HG03378 (cell line): ENCODE measurements around the gene TBC1D2.
A peak's percentile ranks its signal among the peaks of the same experiment; 100 is the strongest.

Experiments
- ATAC-seq: cut with Tn5 transposase; IDR thresholded peaks from one replicate; pipeline ENCODE4 v1.9.1; 2021; ENCODE audit warnings: mild to moderate bottlenecking, moderate library complexity; ENCODE audit not compliant: unreplicated experiment

TBC1D2 gene

DNA sequence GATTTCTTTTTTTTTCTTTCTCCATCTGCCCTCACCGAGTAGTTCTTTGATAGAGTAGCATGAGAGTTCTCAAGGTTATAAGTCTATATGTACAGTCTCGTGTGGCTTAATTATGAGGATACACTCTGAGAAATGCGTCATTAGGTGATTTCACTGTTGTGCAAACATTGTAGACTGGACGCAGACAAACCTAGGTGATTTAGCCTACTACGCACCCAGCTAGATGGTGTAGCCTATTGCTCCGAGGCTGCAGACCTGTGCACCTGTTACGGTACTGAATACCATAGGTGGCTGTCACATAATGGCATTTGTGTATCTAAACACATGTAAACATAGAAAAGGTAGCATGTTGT lies 36.1 kb downstream of the TBC1D2 start:
- no peak for ATAC-seq

DNA sequence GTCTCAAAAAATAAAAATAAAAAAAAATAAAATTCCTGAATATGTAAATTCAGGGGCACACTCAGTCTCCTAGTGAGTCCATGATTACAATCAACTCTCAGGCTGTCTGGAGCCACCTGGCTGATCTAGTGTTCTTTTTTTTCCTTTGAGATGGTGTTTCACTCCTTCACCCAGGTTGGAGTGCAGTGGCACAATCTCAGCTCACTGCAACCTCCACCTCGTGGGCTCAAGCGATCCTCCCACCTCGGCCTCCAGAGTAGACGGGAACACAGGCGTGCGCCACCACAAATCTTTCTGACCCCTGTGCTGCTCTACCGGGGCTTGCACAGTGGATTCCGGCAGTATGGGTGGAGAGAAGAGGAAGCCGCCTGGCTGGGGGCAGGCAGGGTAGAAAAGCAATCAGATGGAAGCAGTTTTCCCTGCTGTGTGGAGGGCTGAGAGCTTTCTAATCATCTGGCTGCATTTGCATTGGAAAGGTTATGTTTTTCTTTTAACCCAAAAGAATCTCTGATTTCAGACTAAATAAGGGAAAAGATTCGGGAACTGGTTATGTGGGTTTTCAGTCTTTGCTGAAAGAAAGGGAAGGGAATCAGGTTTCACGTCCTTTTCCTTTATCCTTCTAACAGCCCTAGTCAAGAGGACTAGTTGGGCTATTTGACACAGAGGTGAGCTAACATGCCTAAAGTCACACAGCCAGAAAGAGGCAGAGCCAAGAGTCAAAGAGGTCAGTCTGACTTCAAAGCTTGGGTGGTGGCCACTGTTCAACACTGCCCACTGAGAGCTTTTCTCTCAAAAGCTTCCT lies 36.7 kb downstream of the TBC1D2 start:
- ATAC-seq = no peak

DNA sequence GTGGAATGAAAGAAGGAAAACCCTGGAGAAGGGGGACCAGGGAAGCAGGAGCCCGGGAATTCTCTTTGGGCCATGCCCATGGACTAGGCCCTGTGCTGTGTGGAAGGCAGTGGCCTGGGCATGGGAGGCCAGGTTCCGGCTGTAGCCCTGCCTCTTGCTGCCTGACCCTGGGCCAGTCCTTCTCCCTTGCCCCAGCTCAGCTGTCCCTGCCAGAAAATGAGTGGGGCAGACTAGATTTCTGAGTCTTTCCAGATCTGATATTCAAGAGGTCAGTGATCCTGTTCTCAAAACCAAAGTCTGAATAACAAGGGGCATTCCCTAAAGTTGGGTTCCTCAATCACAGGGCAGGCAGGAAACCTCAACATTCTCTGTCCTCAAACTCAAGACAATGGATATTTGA lies 38.2 kb downstream of the TBC1D2 start:
- ATAC-seq = no peak

DNA sequence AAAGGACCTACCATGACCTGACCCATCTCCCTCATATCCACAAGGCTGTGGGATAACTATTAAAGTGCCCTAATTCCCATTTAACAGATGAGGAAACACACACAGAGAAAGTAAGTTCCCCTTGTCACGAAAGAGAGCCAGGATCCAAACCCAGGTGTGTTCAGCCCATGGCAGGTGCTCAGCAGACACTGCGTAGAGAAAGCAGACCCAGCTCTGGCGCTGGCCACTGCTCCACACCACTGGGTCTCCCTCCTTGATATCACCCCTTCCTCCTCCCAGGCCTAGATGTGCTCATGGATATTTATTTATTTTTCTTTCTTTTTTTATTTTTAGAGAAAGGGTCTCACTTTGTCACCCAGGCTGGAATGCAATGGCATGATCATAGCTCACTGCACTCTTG lies 39.1 kb downstream of the TBC1D2 start:
- ATAC-seq = no peak

DNA sequence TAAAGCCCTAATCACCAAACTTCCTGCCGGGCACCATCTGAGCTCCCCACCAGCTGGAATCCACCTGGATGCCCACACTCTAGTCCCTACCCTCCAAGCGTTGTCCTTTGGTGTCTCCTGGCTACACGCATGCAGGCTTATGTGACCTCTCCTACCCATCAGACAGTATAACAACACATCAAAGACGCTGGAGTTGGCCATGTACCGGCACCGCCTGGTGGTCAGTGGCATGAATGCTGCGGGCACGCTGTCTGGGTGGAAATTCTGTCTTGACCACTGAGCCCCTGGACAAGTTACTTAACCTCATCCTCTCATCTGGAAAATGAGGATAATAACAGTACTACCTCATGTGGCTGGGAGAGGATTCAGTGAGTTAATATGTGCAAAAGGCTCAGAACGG lies 39.6 kb downstream of the TBC1D2 start:
- ATAC-seq = no peak

DNA sequence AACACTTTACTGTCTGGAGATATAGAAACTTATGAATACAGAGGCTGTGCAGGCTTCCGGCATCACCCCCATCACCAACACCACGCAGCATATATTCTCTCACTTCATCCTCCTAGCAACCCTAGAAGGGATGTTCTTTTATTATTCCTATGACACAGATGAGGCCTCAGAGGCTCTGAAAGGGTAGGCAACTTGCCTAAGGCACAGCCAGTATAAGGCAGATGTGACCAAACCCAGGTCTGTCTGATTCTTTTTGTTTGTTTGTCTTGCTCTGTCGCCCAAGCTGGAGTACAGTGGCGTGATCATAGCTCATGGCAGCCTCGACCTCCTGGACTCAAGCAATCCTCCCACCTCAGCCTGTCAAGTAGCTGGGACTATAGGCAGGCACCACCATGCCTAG lies 40.2 kb downstream of the TBC1D2 start:
- ATAC-seq = no peak

DNA sequence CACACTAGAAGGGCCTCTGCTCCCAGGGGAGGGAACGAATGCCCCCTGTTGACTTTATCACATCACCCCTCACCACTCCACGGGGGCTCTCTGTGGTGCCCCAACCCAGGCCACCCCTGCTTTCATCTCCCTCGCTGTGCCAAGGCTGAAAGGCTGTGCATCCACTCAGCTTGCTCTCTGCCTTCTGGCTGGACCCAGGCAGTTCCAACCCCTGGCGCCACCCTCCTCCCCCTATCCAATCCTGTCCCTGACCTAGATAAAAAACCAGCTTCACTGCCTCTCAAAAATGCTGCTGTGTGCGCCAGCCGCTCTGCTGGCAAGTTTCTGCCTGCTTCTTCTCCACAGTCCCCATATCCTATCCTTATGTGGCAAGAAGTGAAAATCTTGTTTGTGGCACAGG lies 40.6 kb downstream of the TBC1D2 start:
- ATAC-seq = no peak

DNA sequence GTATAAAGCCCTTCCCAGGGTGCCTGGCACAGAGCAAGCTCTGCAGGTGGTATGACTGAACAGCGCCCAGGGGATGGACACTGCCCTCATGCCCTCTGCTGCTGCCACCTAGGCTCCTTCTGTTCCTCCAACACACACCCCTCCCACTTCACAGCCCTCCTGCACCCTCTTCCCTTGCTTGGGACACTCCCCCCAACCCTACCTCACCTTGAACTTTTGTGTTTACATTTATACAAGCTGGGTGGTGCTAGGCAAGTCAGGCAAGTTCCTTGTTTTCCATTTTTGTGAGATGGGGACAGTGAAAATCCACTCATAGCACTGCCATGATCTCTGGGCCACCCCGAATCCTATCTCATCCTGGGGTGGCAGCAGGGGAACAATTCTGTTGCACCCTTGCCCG lies 44.2 kb downstream of the TBC1D2 start:
- no peak for ATAC-seq

DNA sequence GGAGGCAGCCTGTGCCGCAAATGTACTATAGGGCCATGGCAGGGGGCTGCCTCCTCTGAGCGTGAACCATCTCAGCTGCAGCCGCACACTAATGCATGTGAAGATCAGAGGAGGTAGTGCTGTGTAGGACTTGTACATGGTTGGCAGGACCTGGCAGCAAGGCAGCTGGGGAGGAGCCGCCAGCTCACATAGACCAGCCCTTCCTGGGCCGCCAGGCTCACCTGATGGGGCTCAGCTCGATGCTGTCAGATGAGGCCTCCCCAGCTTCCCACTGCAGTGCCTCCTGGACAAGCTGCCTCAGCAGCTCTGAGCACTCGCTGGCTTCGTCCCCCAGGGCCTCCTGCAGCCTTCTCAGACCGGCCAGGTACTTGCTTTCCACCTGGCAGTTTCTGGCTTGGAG lies 45.0 kb downstream of the TBC1D2 start:
- ATAC-seq = no peak

DNA sequence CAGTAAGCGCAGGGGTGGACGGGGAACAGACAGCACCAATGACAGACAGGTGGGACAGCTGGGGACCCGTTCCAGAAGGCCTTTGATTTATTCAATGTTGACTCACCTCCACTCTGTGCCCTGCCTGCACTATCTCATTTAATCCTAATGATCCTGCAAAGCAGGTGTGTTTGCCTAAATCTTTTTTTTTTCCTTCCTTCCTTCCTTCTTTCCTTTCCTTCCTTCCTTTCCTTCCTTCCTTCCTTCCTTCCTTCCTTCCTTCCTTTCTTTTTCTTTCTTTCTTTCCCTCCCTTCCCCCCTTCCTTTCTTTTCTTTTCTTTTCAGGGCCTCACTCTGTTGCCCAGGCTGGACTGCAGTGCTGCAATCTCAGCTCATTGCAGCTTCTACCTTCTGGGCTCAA lies 45.9 kb downstream of the TBC1D2 start:
- ATAC-seq = no peak

DNA sequence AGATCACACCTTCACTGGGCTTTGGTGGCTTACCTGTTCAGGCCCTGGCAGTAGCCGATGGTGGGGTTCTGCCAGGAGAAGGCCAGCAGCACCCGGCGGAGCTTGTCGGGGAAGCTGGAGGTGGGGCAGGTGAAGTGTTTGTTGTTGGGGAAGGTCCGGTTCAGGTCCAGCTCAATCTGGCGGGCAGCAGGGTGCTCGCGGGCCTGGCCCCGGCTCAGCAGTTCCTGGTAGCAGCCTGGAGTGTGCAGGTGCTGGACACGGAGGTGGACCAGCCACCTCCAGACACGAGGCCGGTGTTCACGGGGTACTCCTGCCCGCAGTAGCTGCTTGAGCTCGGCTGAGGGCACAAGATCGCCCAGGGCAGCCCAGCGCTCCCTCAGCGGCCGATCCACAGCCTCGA lies 46.8 kb downstream of the TBC1D2 start:
- ATAC-seq = no peak

DNA sequence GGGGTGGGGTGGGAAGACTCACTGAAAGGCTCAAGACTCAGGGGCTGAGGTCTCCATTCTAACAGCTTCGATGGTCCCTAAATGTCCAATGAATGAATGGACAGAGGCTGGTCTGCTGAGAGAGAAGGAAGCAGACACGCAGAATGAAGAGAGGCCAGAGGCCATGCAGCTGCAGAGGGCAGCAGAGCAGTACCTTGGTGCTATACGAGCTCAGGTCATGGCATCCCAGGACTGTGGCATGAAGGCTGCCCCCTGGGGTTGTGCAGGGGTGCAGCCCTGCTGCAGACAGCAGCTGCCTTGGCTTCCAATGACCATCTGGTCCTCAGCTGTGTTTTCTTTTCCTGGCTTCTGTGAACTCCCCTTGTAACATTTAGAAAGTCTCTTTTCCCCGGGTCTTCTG lies 47.8 kb downstream of the TBC1D2 start:
- ATAC-seq = no peak

DNA sequence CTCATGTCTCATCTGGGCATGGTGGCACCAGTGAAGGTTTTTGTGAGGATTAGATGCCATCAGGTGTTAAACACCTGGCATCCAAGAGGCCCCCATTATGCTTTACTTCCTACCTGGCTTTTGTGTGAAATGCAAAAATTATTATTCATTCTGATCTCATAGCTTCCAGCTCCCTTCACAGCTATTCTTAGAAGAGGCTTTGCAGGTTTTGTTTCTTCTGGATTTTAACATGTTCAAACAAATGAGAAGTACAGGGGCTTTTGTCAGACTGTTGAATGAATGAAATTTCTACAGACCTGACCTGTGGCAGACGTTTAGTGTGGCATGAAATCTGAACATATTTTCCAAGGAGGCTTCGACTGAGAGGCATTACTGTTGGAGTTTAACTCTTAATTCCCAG lies 48.7 kb downstream of the TBC1D2 start:
- no peak for ATAC-seq

DNA sequence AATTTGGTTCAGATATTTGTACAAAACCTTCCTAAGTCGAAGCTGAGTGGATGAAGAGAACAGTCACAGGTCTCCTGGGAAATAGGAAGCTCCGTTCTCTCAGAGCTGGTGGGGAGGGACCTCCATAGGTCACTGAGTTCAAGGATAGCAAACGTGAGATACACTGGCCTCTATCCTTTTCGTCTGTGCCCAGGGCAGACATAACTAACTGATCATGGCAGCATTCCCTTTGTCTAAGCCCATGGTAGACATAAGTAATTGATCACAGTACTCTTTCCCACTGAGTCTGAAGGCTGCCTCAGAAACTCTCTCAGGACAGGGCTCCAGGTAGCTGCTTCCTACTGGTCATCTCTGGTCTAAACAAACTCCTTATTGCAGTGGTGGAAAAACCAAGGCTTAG lies 50.8 kb downstream of the TBC1D2 start:
- no peak for ATAC-seq

DNA sequence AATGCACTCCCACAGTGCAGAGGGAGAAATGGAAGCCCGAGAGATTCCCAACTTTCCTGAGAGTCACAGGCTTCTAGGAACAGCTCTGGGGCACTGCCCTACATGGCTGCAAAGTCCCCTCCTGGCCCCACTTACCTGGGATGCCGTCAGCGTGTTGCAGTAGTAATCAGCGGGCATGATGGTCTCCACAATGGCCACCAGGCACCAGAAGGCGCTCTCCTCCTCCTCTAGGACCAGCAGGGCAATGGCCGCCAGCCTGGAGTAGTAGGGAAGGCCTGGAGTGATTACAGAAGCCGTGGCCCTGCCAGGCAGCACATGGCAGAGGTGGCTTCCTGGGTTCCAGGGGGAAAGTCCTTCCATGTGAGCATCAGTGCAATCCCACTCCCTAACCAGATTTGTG lies 52.3 kb downstream of the TBC1D2 start:
- ATAC-seq = no peak

DNA sequence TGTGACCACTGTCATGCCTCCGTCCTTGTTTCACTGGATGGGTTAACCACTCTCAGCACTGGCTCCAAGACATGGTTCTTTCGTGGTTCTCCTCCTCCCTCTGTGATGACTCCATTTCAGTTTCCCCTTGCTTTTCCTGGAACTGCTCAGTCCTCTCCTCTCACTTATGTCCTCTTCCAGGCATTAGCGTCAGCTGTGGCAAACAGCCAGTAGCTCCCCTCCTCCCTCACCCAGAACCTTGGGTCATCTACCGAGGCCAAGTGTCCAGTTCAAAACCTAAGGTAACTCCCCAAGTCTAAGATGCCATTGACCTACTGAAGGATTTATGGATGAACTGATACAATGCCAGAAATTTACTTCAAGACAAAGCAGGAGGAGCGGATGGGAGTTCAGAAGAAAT lies 53.2 kb downstream of the TBC1D2 start:
- no peak for ATAC-seq

DNA sequence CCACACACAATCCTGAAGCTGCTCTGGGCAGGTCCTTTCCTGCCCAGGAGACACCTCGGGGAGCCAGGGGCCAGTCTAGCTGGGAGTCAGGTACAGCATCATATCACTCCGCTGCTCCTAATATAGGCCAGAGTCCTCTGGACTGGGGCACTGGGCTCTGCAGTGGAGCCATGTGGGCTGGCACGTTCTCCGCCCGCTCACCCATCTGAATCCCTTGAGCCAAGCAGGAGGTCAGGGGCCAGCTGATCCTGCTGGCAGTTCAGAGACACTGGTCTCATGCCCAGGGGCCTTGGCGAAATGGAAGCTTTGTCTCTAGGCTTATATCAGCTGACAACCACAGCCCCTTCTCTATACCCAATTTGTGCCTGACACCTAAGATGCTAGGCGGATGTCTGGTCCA lies 53.7 kb downstream of the TBC1D2 start:
- ATAC-seq = no peak

DNA sequence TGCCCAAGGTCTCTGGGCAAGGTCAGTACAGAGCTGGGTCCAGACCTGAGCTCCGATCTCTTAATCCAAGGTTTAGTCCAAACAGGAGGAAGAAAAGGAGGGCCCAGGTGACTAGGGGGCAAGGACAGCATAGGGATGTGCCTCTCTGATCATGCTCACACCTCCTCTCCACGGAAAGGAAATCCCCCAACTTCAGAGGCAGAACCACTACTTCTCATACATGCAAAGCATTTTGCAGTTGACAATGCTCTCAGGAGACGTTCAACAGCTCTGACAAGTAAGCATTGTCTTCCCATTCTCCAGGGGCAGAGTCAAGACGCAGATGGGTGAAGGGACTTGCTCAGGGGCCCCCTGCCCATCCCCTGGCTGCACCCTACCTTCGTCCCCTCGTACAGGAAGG lies 54.3 kb downstream of the TBC1D2 start:
- ATAC-seq = peak; percentile 52

DNA sequence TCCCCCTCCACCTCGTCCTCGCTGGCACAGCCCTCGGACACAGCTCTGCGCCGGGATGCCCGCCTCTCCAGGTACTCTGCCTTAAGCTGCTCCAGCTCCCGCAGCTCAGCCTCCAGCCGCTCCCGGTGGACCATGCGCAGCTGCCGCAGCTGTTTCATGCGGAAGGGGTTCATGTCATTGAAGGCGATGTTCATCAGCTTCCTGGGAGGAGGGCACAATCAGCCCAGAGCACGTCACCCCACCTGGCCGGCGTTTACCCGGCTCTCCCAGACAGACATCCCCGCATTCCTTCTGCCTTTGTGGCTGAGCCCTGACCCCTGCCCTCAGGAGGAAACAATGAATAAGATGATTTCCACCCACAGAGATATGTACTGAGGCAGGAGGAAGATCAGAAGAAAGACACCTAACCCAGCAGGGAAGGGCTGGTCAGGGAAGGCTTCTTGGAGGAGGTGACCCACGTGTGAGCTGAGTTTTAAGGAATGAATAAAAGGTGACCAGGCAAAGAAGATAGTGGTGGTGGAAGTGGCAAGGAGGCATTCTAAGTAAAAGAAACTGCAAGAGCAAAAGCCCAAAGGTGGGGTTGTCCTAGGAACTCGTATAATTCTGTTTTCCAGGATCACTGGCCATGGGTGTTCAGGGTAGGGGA lies 55.9 kb downstream of the TBC1D2 start:
- no peak for ATAC-seq

DNA sequence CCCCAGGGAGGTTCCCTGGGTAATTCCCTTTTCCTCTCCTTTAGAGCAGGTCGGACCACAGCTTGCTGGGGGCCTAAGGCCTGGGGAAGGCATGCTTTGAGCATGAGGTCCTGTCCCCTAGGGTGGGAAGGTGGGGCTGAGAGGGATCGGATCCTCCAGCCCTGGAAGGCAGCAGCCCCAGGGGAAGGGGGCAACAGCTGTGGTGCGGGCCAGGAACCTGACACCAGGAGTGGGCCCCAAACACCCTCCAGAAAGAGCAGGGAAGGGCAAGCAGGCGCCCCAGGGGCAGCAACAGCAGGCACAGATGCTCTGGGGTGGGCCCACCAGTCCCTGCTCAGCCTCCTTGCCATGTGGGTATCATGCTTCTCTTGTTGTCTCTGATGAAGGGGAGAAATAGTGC lies 59.8 kb downstream of the TBC1D2 start:
- no peak for ATAC-seq

DNA sequence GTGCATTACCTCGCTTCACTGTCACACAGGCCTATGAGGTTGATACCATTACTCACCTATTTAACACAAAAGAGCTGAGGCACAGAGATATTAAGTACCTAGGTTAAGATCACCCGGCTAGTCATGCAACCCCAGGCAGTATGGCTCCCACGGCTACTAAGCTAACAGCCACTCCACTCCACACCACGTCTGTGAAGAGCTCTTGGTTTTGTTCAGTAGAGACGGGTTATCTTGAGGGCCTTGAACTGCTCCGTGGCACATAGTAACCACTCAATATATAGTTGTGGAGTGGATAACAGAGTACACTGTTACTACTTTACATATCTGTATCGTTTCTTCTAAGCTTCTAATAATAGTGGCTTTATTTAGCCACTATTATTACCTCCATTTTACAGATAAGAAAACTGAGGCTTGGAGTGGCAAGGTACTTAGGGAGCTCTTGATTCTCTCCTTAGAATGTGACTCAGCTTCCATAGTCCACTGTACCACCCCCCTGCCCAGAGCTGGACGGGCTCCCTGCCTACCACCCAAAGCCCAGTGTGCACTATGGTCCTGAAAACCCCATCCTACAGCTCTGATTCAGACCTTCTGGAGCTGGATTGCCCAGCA lies 62.0 kb downstream of the TBC1D2 start:
- ATAC-seq = no peak

DNA sequence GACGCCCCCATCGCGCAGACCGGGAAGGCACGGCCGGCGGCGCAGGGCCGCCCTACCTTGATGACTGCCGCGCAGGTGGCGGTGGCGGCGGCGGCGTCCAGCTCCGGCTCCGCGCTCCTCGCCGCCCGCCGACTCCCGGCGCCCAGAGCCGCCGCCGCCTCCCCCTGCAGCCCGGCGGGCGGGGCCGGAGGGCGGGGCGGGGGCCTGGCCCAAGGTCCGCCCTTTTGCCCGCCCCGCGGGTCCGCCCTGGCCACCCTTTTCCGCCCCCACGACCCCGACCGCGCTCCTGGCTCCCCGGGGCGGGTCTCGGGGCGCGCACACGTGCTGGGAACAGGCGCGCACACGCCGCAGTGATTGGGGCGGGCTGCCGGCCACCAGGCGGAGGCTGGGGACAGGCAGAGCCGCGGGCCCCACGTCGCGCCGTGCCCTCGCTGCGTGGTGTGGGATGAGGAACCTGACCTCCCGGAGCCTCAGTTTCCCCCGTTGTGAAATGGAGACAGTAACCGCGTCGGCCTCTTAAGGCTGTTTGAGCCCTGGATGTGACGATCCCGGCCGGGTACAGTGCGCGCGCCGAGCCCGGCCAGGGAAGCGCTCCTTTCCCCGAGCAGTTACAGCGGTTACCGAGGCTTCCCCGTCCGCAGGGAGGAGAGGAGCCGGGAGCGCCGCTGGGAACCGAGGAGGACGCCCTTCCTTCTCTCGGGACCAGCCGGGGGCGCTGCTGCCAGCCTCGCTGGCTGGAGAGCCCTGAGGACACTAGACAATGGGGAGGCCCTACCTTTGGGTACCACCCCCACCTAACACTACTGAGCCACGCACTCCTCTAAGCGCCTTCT lies 62.7 kb downstream of the TBC1D2 start, which contains the start of gene CORO2A:
Gene CORO2A, minus strand, starts transcription at position 135 of the 833 bp plus-strand sequence. CDS start 34,977 bp downstream, outside the sequence.
- ATAC-seq = no peak
